ENCODE results near the gene KRIT1. TPM values are rescaled to one million over a fixed set of nuclear protein-coding genes. Genes with fewer than 3 reads are reported as not detected.

The KRIT1 gene
- total RNA-seq, 4 donors from 2014 or later: 50.8 to 86.7 (median 60.9) TPM

DNA sequence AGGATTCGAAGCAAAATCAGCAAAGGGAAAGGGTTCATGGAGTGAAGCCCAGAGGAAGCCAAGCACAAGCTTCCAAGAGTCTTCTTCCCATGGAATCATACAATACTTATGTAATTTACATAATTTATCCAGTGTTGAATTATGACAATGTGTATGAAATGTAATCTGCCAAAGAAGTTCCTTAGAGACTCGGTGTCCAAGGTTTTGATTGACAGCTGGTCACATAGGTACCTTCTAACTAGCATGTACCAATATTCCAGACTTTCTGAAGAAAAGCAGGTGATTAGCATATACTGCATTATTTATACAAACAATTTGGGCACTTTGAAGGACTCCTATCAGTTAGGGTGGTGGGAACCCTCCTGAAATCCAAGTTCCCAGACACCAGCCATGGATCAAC lies 35.3 kb upstream of the KRIT1 start:
- TF ChIP-seq, protein P1, sequence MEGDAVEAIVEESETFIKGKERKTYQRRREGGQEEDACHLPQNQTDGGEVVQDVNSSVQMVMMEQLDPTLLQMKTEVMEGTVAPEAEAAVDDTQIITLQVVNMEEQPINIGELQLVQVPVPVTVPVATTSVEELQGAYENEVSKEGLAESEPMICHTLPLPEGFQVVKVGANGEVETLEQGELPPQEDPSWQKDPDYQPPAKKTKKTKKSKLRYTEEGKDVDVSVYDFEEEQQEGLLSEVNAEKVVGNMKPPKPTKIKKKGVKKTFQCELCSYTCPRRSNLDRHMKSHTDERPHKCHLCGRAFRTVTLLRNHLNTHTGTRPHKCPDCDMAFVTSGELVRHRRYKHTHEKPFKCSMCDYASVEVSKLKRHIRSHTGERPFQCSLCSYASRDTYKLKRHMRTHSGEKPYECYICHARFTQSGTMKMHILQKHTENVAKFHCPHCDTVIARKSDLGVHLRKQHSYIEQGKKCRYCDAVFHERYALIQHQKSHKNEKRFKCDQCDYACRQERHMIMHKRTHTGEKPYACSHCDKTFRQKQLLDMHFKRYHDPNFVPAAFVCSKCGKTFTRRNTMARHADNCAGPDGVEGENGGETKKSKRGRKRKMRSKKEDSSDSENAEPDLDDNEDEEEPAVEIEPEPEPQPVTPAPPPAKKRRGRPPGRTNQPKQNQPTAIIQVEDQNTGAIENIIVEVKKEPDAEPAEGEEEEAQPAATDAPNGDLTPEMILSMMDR (IDR thresholded peaks at IDR 0.05; ENCODE audit: low read depth): no peak

DNA sequence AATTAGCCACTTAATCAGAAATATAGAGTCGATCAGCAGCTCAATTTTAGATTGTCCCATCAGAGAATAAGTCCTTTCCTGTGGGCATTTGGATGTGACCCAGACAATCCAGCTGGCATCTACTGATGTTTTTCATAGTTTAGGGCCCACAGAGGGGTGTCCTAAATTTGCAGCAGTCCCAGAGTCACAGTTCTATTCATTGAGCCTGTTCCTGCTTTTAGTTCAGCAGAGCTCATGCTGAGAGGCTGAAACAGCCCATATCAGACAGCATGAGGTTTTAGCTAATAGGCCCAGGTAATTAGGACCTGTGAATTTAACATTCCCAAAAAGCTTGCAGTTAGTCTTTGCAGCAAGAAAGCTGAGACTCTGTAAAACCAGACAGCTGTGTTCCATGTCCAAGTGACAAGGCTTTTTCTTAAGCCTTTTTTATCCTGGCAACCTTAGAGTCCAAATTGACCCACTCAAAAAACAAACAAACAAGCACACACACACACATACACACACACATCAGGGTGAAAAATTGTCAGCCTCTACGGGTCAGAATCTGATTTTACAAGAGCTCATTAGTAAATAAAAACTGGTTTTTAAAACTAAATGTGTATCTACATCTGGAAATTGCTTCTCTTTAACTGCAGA lies 33.8 kb upstream of the KRIT1 start:
- TF ChIP-seq, protein P1 (IDR thresholded peaks at IDR 0.05; ENCODE audit: low read depth): no peak

DNA sequence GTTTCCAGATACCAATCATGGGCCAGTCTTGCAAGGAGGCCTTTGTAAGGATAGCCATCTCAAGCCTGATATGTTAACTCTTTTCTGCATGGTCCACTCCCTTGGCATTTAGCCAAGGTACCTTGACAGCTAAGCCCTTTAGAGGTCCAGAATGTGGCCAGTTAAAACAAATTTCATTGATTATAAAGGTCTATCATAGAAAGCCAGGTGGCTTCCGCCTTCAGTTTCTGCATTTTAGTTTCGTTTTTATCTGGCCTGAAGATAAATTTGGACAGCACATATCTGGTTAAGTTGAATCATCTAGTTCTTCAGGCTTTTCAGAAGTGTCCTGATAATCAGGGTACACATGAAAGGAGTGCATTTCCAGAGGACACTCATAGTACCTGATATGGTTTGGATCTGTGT lies 30.7 kb upstream of the KRIT1 start:
- TF ChIP-seq, protein P1 (IDR thresholded peaks at IDR 0.05; ENCODE audit: low read depth): no peak

DNA sequence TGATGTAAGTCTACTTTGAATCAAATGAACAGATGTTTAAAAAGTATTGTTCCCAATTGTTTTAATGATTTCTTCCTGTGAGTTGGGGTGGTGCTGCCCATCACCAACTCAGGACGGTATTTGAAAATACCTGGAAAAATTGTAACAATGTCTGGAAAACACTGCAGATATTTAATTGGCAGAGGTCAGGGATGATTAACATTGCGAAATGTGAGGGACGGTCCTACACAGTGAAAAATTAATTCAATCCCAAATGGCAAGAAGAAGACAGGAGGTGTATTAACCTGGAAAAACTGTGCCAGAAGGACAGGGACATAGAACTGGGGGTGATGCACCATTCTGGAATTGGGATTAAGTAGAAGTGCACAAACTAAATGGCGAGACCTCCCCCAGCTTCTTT lies 29.6 kb upstream of the KRIT1 start:
- TF ChIP-seq, protein P1 (IDR thresholded peaks at IDR 0.05; ENCODE audit: low read depth): no peak

DNA sequence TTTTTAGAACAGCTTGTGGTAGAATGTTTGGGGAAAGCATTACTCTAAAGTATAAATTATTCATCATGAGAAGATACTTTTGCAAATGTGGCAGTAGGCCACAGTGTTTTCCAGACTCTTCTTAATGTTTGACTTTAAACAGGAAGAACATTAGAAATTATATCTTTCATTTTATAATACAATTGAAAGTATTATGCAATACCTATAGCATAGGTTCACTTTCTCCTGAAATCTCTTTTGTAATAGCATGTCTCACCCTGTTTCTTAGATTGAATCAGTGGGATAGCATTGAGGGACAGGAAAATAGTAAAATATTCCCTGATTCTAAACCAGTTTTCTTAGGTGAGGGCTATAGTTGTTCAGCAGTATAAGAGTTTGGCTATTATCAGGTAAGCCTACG lies 23.2 kb upstream of the KRIT1 start:
- TF ChIP-seq, protein P1 (IDR thresholded peaks at IDR 0.05; ENCODE audit: low read depth): no peak

DNA sequence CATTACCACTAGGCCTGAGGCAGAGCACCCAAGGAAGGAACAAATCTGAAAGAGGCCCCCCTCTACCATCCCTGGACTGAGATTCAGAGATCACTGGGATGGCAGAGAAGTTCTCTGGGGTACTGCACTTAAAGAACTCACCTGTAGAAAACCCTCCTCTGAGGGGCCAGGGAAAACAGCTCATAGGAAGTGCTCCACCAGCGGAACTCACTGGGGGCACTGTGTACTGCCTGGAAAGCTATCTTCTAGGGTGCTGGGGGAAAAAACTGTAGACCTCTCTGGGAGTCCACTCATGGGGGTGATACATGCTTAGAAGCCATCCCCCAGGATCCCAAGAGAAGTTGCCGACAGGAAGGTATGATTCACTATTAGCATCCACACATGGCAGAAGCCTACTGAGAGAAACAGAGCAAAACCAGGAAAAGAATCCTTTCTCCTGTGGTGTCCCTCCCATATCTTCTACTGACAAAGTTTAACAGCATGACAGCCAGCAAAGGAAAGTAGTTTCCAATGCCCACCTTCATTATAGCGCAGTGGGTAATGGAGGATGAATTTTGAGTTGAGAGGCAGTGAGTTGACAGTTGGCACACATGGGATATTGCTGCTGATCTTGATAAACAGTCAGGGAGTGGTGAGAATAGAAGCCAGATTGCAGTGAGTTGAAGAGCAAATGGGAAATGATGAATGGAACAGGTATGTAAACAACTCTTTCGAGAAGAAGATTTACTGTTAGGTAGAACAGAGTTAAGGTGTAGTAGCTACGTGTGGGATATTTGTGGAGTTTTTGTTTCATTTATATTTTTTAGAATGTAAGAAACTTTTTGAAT lies 20.9 kb upstream of the KRIT1 start:
- TF ChIP-seq, protein P1 (IDR thresholded peaks at IDR 0.05; ENCODE audit: low read depth): no peak

DNA sequence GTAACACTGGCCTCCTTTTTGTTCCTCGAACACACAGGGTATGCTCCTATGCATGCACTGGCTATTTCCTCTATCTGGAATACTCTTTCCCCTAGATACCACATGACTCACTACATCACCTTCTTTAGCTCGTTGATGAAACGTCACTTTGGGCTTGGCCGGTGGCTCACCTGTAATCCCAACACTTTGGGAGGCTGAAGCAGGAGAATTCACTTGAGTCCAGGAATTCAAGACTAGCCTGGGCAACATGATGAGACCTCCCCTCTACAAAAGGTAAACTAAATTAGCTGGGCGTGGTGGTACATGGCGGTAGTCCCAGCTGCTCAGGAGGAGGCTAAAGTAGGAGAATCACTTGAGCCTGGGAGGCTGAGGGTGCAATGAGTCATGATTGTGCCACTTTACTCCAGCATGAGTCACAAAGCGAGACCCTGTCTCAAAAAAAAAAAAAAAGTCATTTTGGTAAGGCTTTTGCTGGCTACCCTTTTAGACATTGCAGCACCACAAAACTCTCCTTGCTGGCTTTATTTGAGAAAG lies 14.6 kb upstream of the KRIT1 start:
- TF ChIP-seq, protein P1 (IDR thresholded peaks at IDR 0.05; ENCODE audit: low read depth): no peak

All from subcutaneous adipose tissue (tissue), 4 donors.